Panc1 (cell line): ENCODE measurements around the gene OR10A3.

Experiments
- CTCF ChIP-seq: fragments of 450-650 bp; IDR thresholded peaks from 2 replicates; pipeline ENCODE4 v1.5.1; 2017; ENCODE audit warnings: mild to moderate bottlenecking
- POLR2AphosphoS5 ChIP-seq: IDR thresholded peaks from 2 replicates; pipeline ENCODE4 v1.6.1; 2012; ENCODE audit warnings: mild to moderate bottlenecking, low read depth, low read length, moderate library complexity
- TCF7L2 ChIP-seq: IDR thresholded peaks from 2 replicates; pipeline ENCODE4 v1.6.1; 2011; ENCODE audit warnings: mild to moderate bottlenecking, low read depth, low read length, inconsistent platforms

- TF ChIP-seq POLR2AphosphoS5 (peak; percentile 60), CTCF (peak; percentile 98), TCF7L2 (peak; percentile 75)
Observed at GRCh38 chr11:7986768-7987559, 45.5 kb upstream of the OR10A3 start, which contains the start of gene EIF3F.
